22Rv1 (cell line): ENCODE data around the gene PSEN2.
"Not testable (repeated sequence)": the region's sequence is repeated elsewhere in the genome, so short reads cannot be mapped to it uniquely, and the experiment has no call there.

Experiments used
- H3K27ac ChIP-seq: fragments of 450-650 bp; 2 replicates; pipeline ENCODE4 v1.5.1; 2017
- ZFX ChIP-seq: fragments of 450-650 bp; IDR thresholded peaks from 2 replicates; pipeline ENCODE4 v1.6.1; 2017; ENCODE audit warnings: antibody characterized with exemption, borderline replicate concordance
- TF ChIP-seq, protein P1 (sequence below): fragments of 450-650 bp; IDR thresholded peaks from 2 replicates; pipeline ENCODE4 v1.5.1; 2017; ENCODE audit warnings: mild to moderate bottlenecking

PSEN2 gene

DNA sequence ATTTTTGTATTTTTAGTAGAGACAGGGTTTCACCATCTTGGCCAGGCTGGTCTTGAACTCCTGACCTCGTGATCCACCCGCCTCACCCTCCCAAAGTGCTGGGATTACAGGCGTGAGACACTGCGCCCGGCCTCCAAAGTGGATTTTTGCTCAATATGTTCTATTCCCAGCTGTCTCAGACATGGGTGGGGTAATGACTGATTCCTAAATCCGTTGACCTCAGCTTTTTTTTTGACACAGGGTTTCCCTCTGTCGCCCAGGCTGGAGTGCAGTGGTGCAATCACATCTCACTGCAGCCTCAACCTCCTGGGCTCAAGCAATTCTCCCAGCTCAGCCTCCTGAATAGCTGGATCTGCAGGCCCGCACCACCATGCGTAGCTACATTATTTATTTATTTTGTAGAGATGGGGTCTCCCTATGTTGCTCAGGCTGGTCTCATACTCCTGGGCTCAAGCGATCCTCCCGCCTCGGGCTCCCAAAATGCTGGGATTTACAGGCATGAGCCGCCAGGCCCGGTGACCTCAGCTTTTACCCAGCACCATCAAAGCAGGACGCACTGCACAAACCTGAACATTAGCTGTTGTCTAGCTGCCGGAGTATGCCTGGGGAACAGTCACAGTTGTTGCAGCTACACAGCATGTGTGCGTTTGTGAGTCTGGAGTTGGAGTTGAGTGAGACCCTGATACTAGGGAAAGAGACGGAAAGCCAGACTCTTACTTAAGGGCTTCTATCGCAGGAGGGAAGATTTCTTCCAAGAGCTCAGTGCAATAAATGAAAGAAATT lies 43.7 kb upstream of the PSEN2 start:
- H3K27ac ChIP-seq = no peak overlapping the region
- TF ChIP-seq, protein P1, sequence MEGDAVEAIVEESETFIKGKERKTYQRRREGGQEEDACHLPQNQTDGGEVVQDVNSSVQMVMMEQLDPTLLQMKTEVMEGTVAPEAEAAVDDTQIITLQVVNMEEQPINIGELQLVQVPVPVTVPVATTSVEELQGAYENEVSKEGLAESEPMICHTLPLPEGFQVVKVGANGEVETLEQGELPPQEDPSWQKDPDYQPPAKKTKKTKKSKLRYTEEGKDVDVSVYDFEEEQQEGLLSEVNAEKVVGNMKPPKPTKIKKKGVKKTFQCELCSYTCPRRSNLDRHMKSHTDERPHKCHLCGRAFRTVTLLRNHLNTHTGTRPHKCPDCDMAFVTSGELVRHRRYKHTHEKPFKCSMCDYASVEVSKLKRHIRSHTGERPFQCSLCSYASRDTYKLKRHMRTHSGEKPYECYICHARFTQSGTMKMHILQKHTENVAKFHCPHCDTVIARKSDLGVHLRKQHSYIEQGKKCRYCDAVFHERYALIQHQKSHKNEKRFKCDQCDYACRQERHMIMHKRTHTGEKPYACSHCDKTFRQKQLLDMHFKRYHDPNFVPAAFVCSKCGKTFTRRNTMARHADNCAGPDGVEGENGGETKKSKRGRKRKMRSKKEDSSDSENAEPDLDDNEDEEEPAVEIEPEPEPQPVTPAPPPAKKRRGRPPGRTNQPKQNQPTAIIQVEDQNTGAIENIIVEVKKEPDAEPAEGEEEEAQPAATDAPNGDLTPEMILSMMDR = no peak
- TF ChIP-seq ZFX = no peak

GRCh38 chr1:226827458-226827857 lies 43.0 kb upstream of the PSEN2 start:
- no peak overlapping the region for H3K27ac ChIP-seq

DNA sequence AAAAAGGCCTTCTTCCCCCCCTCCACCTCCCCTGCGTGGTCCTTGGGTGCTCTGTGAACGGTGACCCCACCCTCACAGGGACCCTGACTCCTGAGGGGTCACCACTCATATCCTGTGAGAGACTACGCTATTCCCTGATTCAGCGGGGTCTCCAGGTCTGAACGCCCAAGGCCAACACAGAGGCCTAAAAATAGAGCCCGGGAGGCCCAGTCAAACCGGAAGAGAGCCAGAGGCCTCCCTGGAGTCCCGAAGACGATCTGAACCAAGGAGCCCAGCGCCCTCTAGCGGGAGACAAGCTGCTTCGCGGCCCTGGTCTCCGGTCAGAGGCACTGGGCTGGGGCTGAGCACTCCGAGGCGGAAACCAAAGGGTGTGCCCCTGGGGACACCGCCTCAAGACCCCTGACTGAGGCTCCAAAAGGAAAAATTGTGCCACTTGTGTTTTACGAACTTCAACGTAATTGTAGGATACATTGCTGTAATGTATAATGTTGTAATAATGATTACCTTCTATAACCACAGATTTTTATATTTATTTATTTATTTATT lies 42.4 kb upstream of the PSEN2 start:
- no peak for TF ChIP-seq ZFX
- TF ChIP-seq, protein P1 = peak; percentile 99
- H3K27ac ChIP-seq = no peak overlapping the region

More at GRCh38 chr1:226827458-226827857, 43.0 kb upstream of the PSEN2 start:
- TF ChIP-seq, protein P1 = no peak
- no peak for TF ChIP-seq ZFX

DNA sequence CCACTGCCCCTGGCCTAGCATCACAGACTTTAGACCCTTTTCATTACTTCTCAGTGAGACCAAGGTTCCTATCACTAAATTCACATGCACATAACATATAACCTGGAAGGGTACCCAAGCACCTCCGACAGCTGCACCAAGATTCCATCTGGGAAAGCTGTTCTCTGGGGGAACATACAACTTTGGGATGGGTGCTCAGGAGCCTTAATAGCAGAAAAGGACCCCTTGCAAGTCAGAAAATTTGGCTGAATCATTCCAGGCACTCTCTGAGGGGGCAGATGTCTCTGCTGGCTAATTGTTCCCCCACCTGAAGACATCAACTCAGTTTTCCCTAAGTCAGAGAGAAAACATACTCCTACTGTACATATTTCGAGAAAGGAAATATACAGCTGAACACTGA lies 41.3 kb upstream of the PSEN2 start:
- no peak overlapping the region for H3K27ac ChIP-seq
- TF ChIP-seq, protein P1 = no peak
- no peak for TF ChIP-seq ZFX

GRCh38 chr1:226831953-226832352 lies 38.5 kb upstream of the PSEN2 start:
- no peak overlapping the region for H3K27ac ChIP-seq
- TF ChIP-seq, protein P1 = no peak
- TF ChIP-seq ZFX = no peak

DNA sequence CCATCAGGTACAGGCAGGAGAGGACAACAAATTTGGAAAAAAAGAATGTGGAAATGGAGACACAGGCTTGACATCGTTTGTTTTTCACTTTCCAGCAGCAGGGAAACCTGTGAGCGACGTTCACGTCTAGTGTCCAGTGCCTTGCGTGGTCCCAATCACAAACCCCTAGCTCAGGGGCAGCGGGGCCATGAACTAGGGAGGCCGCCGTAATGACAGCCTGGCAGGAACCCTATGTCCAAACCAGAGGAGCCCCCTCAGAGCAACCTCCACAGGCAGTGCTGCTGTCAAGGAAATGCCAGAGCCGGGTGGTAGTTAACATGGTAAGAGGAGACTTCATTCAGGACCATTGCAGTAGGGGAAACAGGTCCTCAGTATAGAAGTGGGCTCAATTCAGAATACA lies 37.8 kb upstream of the PSEN2 start:
- no peak overlapping the region for H3K27ac ChIP-seq
- TF ChIP-seq, protein P1 = no peak
- TF ChIP-seq ZFX = no peak

GRCh38 chr1:226834179-226834578 lies 36.2 kb upstream of the PSEN2 start:
- not testable (repeated sequence) for H3K27ac ChIP-seq

DNA sequence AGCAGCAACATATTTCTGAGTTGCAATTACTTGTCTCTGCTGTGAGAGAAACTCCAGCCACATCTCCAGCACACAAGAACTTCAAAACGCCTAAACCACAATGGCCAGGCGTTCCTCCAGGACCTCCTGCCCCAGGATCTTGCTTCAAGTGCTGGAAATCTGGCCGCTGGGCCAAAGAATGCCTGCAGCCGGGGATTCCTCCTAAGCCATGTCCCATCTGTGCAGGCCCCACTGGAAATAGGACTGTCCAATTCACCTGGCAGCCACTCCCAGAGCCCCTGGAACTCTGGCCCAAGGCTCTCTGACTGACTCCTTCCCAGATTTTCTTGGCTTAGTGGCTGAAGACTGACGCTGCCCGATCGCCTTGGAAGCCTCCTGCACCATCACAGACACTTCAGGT lies 35.0 kb upstream of the PSEN2 start:
- H3K27ac ChIP-seq = not testable (repeated sequence)

DNA sequence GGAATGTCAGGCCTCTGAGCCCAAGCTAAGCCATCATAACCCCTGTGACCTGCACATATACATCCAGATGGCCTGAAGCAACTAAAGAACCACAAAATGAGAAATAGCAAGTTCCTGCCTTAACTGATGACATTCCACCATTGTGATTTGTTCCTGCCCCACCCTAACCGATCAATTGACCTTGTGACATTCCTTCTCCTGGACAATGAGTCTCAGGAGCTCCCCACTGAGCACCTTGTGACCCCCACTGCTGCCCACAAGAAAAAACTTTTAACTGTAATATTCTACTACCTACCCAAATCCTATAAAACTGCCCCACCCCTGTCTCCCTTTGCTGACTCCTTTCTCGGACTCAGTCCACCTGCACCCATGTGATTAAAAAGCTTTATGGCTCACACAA lies 32.5 kb upstream of the PSEN2 start:
- H3K27ac ChIP-seq = not testable (repeated sequence)
